Fibroblast of mammary gland (primary cell): Measurements from ENCODE around the gene PELI3.

ENCODE experiments used
- DNase-seq: peaks from one replicate; pipeline ENCODE4 v3.0.0-alpha.2; 2010; ENCODE audit warnings: low read depth
- H3K4me3 ChIP-seq: 2 replicates; pipeline ENCODE4 v1.5.1; 2011; ENCODE audit warnings: low read depth, mild to moderate bottlenecking, low read length, moderate library complexity; ENCODE audit not compliant: control insufficient read depth
- CTCF ChIP-seq: conservative IDR thresholded peaks from 2 replicates; pipeline ENCODE4 v1.5.1; 2011; ENCODE audit warnings: low read depth, low read length, inconsistent platforms; ENCODE audit not compliant: control insufficient read depth, insufficient read depth

Gene PELI3

GRCh38 chr11:66468691-66469090 lies 2.0 kb downstream of the PELI3 start:
- no peak for TF ChIP-seq CTCF
- DNase-seq: no peak
- H3K4me3 ChIP-seq: no peak overlapping the region

- no peak for TF ChIP-seq CTCF
- DNase-seq: no peak
- no peak overlapping the region for H3K4me3 ChIP-seq
Observed at GRCh38 chr11:66469441-66469840, 2.7 kb downstream of the PELI3 start.

GRCh38 chr11:66470015-66470414 lies 3.3 kb downstream of the PELI3 start:
- DNase-seq: no peak
- H3K4me3 ChIP-seq: no peak overlapping the region
- no peak for TF ChIP-seq CTCF

GRCh38 chr11:66471142-66471541 lies 4.4 kb downstream of the PELI3 start:
- no peak for DNase-seq
- H3K4me3 ChIP-seq: no peak overlapping the region
- TF ChIP-seq CTCF: no peak

- H3K4me3 ChIP-seq: no peak overlapping the region
- no peak for TF ChIP-seq CTCF
Observed at GRCh38 chr11:66472054-66472453, 5.3 kb downstream of the PELI3 start.

GRCh38 chr11:66473167-66473566 lies 6.5 kb downstream of the PELI3 start:
- no peak for DNase-seq
- no peak for TF ChIP-seq CTCF
- no peak overlapping the region for H3K4me3 ChIP-seq

More at GRCh38 chr11:66472054-66472453, 5.3 kb downstream of the PELI3 start:
- no peak for DNase-seq
